GM23338 (cell line): ENCODE results near the gene FHIP1B. TPM values are rescaled to one million over a fixed set of nuclear protein-coding genes. Genes with fewer than 3 reads are reported as not detected.

Source experiments
- ATAC-seq: fragments of 200-7000 bp; cut with Tn5 transposase; 3 replicates; pipeline ENCODE4 v1.9.1; 2020
- DNase-seq: peaks from one replicate; pipeline ENCODE4 v3.0.0-alpha.2; 2015; ENCODE audit warnings: low spot score
- H2AFZ ChIP-seq: fragments of 200-600 bp; sonication (generic); 2 replicates; pipeline ENCODE4 v1.8.0; 2016; ENCODE audit warnings: antibody characterized with exemption, mild to moderate bottlenecking, moderate library complexity
- H3F3A ChIP-seq: fragments of 200-600 bp; sonication (generic); replicated peaks from 2 replicates; pipeline ENCODE4 v1.8.0; 2017; ENCODE audit warnings: antibody characterized with exemption, mixed run types, low read depth
- H3K27ac ChIP-seq: fragments of 200-600 bp; sonication (generic); 2 replicates; pipeline ENCODE4 v1.6.1; 2016; ENCODE audit warnings: low read depth
- H3K27me3 ChIP-seq: fragments of 200-600 bp; sonication (generic); 2 replicates; pipeline ENCODE4 v1.8.0; 2016; ENCODE audit warnings: mild to moderate bottlenecking, mixed run types, moderate library complexity; ENCODE audit not compliant: insufficient read depth
- H3K36me3 ChIP-seq: fragments of 200-600 bp; sonication (generic); 2 replicates; pipeline ENCODE4 v1.8.0; 2016; ENCODE audit warnings: mild to moderate bottlenecking; ENCODE audit not compliant: insufficient read depth
- H3K4me1 ChIP-seq: fragments of 200-600 bp; sonication (generic); 2 replicates; pipeline ENCODE4 v1.8.0; 2016; ENCODE audit warnings: mild to moderate bottlenecking, moderate library complexity; ENCODE audit not compliant: insufficient read depth
- H3K4me2 ChIP-seq: fragments of 200-600 bp; sonication (generic); 2 replicates; pipeline ENCODE4 v1.7.1; 2017; ENCODE audit warnings: mixed run types
- H3K4me3 ChIP-seq: fragments of 200-600 bp; sonication (generic); 2 replicates; pipeline ENCODE4 v1.6.1; 2016; ENCODE audit warnings: mixed run types
- H3K79me2 ChIP-seq: fragments of 200-600 bp; sonication (generic); replicated peaks from 2 replicates; pipeline ENCODE4 v1.8.0; 2017; ENCODE audit warnings: mild to moderate bottlenecking; ENCODE audit not compliant: insufficient read depth
- H3K9me2 ChIP-seq: fragments of 200-600 bp; sonication (generic); 2 replicates; pipeline ENCODE4 v1.8.0; 2017; ENCODE audit not compliant: insufficient read depth
- H4K20me1 ChIP-seq: fragments of 200-600 bp; sonication (generic); replicated peaks from 2 replicates; pipeline ENCODE4 v1.8.0; 2017; ENCODE audit warnings: mild to moderate bottlenecking; ENCODE audit not compliant: insufficient read depth
- H3K27ac Mint-ChIP-seq: 2 replicates; pipeline ENCODE4 v1.8.0; 2020; ENCODE audit warnings: inconsistent platforms, mild to moderate bottlenecking, moderate library complexity, mixed read lengths
- H3K27me3 Mint-ChIP-seq: 3 replicates; pipeline ENCODE4 v1.8.0; 2022; ENCODE audit warnings: low read depth, mild to moderate bottlenecking, moderate library complexity, mixed read lengths, inconsistent platforms; ENCODE audit not compliant: insufficient read depth, poor library complexity
- H3K36me3 Mint-ChIP-seq: 3 replicates; pipeline ENCODE4 v1.8.0; 2021; ENCODE audit warnings: low read depth, mild to moderate bottlenecking, inconsistent platforms, moderate library complexity, mixed read lengths
- H3K4me1 Mint-ChIP-seq: 3 replicates; pipeline ENCODE4 v1.8.0; 2020; ENCODE audit warnings: mild to moderate bottlenecking, inconsistent platforms, mixed read lengths
- H3K4me3 Mint-ChIP-seq: 3 replicates; pipeline ENCODE4 v1.8.0; 2021; ENCODE audit warnings: moderate library complexity, mild to moderate bottlenecking, inconsistent platforms, mixed read lengths
- H3K9me3 Mint-ChIP-seq: 3 replicates; pipeline ENCODE4 v1.8.0; 2020; ENCODE audit warnings: moderate library complexity, mild to moderate bottlenecking, inconsistent platforms, mixed read lengths
- ETS1 ChIP-seq: IDR thresholded peaks from 2 replicates; pipeline ENCODE4 v1.6.1; 2016; ENCODE audit warnings: antibody characterized with exemption
- EZH2phosphoT487 ChIP-seq: fragments of 200-600 bp; sonication (generic); IDR thresholded peaks from one replicate; pipeline ENCODE4 v1.8.1; 2018; ENCODE audit warnings: antibody characterized with exemption; ENCODE audit not compliant: unreplicated experiment
- STAT1 ChIP-seq: IDR thresholded peaks from one replicate; pipeline ENCODE4 v1.6.1; 2016; ENCODE audit warnings: antibody characterized with exemption; ENCODE audit not compliant: unreplicated experiment
- ZNF114 ChIP-seq: fragments of 250-450 bp; sonication (Bioruptor Pico); IDR thresholded peaks from 2 replicates; pipeline ENCODE4 v1.5.0; 2020; ENCODE audit warnings: mild to moderate bottlenecking, moderate library complexity
- ZNF462 ChIP-seq: fragments of 250-450 bp; sonication (Bioruptor Pico); IDR thresholded peaks from 2 replicates; pipeline ENCODE4 v1.5.0; 2020; ENCODE audit warnings: mild to moderate bottlenecking, moderate library complexity
- polyA plus RNA-seq: library from polyadenylated mRNA; unstranded; fragments of >200 nt; fragmentation: Nextera tagmentation; extraction: Ambion mirVana; gene quantifications from 2 replicates; pipeline ENCODE4 v1.2.1, GENCODE V29; 2016
- total RNA-seq: library from RNA; depleted of rRNA; stranded (reverse); fragments of >200 nt; shearing (Covaris generic); gene quantifications from 2 replicates; pipeline ENCODE4 v1.2.3, GENCODE V29; 2014

Gene FHIP1B
- total and polyA plus RNA-seq, 2 experiments from 2014 or later: 10.3 to 34.5 TPM

GRCh38 chr11:6271598-6271997 lies 37.2 kb upstream of the FHIP1B start (continued):
- TF ChIP-seq ZNF462 (CRISPR knock-in tag) (no peak), STAT1 (no peak)

GRCh38 chr11:6270584-6271246 lies 36.3 kb upstream of the FHIP1B start:
- Histone ChIP-seq H3K27ac (no peak overlapping the region), H3K4me1 (no peaks in the 10 kb centered on the region), H3F3A (no peaks in the 10 kb centered on the region), H3K9me2 (no peaks in the 10 kb centered on the region), H3K36me3 (no peaks in the 10 kb centered on the region), H4K20me1 (no peaks in the 10 kb centered on the region), H2AFZ (no peak overlapping the region), H3K79me2 (no peaks in the 10 kb centered on the region), H3K4me2 (no peak overlapping the region), H3K27me3 (peaks cover 10% of the 10 kb centered on the region; the same call in 1 of the 2 replicates), H3K4me3 (no peak overlapping the region)
- ATAC-seq: peak; percentile 21; the same call in 2 of the 3 replicates
- DNase-seq: peak; percentile 14
- peaks cover 2% of the 10 kb centered on the region for H3K27me3 Mint-ChIP-seq
- H3K4me3 Mint-ChIP-seq: no peak overlapping the region
- H3K27ac Mint-ChIP-seq: no peak overlapping the region
- no peaks in the 10 kb centered on the region for H3K9me3 Mint-ChIP-seq
- H3K36me3 Mint-ChIP-seq: no peaks in the 10 kb centered on the region
- H3K4me1 Mint-ChIP-seq: no peaks in the 10 kb centered on the region; the same call in 2 of the 3 replicates
- TF ChIP-seq EZH2phosphoT487 (no peak), ZNF462 (CRISPR knock-in tag) (no peak), ZNF114 (CRISPR knock-in tag) (no peak), ETS1 (no peak)
